Trophoblast cell (in vitro differentiated cells and primary cell): ENCODE results near the gene TTC6.

ENCODE experiments used
- DNase-seq, 2 donors: peaks; one replicate each; pipeline ENCODE4 v3.0.0-alpha.2; 2016
- H2AFZ ChIP-seq: 2 replicates; pipeline ENCODE4 v1.6.1; 2013; ENCODE audit warnings: low read length, moderate library complexity, mild to moderate bottlenecking; ENCODE audit not compliant: insufficient read depth, poor library complexity
- H2AK5ac ChIP-seq: 2 replicates; pipeline ENCODE4 v1.6.1; 2013; ENCODE audit warnings: mild to moderate bottlenecking, low read length
- H2BK120ac ChIP-seq: 2 replicates; pipeline ENCODE4 v1.6.1; 2013; ENCODE audit warnings: low read length, mild to moderate bottlenecking, moderate library complexity; ENCODE audit not compliant: insufficient read depth, poor library complexity
- H2BK12ac ChIP-seq: 2 replicates; pipeline ENCODE4 v1.6.1; 2013; ENCODE audit warnings: mild to moderate bottlenecking, low read length, moderate library complexity
- H2BK5ac ChIP-seq: 2 replicates; pipeline ENCODE4 v1.6.1; 2013; ENCODE audit warnings: low read length, low read depth, moderate library complexity, mild to moderate bottlenecking; ENCODE audit not compliant: poor library complexity
- H3K14ac ChIP-seq: 2 replicates; pipeline ENCODE4 v1.6.1; 2013; ENCODE audit warnings: mild to moderate bottlenecking, low read length
- H3K18ac ChIP-seq: 2 replicates; pipeline ENCODE4 v1.6.1; 2013; ENCODE audit warnings: mild to moderate bottlenecking, low read length
- H3K23ac ChIP-seq: 2 replicates; pipeline ENCODE4 v1.6.1; 2013; ENCODE audit warnings: low read length
- H3K27ac ChIP-seq: 2 replicates; pipeline ENCODE4 v1.5.1; 2013; ENCODE audit warnings: low read depth, mild to moderate bottlenecking, inconsistent platforms, low read length, moderate library complexity
- H3K27me3 ChIP-seq: 2 replicates; pipeline ENCODE4 v1.6.1; 2013; ENCODE audit warnings: inconsistent platforms, mild to moderate bottlenecking, low read length, moderate library complexity; ENCODE audit not compliant: insufficient read depth
- H3K36me3 ChIP-seq, 2 experiments: 1 replicate in 1 of 2; 2 replicates in 1 of 2; pipeline ENCODE4 v1.6.1; 2013; ENCODE audit warnings: low read length in 2 of 2, mild to moderate bottlenecking in 2 of 2, moderate library complexity in 1 of 2; ENCODE audit not compliant: insufficient read depth in 2 of 2, control insufficient read depth in 1 of 2
- H3K4ac ChIP-seq: 2 replicates; pipeline ENCODE4 v1.6.1; 2013; ENCODE audit warnings: low read depth, mild to moderate bottlenecking, low read length, moderate library complexity
- H3K4me1 ChIP-seq, 2 experiments: 1 replicate in 1 of 2; 2 replicates in 1 of 2; pipeline ENCODE4 v1.6.1; 2013; ENCODE audit warnings: low read length in 2 of 2, mild to moderate bottlenecking in 2 of 2, moderate library complexity in 1 of 2; ENCODE audit not compliant: insufficient read depth in 2 of 2, control insufficient read depth in 1 of 2
- H3K4me2 ChIP-seq: 2 replicates; pipeline ENCODE4 v1.6.1; 2013; ENCODE audit warnings: inconsistent platforms, mild to moderate bottlenecking, low read length, moderate library complexity
- H3K4me3 ChIP-seq: 2 replicates; pipeline ENCODE4 v1.5.1; 2013; ENCODE audit warnings: mild to moderate bottlenecking, low read depth, low read length, inconsistent platforms
- H3K79me1 ChIP-seq: one replicate; pipeline ENCODE4 v1.6.1; 2013; ENCODE audit warnings: low read length
- H3K79me2 ChIP-seq: 2 replicates; pipeline ENCODE4 v1.6.1; 2013; ENCODE audit warnings: low read length, mild to moderate bottlenecking; ENCODE audit not compliant: control insufficient read depth, insufficient read depth, poor library complexity
- H3K9ac ChIP-seq: 2 replicates; pipeline ENCODE4 v1.6.1; 2013; ENCODE audit warnings: mild to moderate bottlenecking, low read length
- H3K9me3 ChIP-seq: 2 replicates; pipeline ENCODE4 v1.6.1; 2013; ENCODE audit warnings: low read depth, mild to moderate bottlenecking, control low read depth, inconsistent platforms, low read length; ENCODE audit not compliant: insufficient read depth
- H4K12ac ChIP-seq: 2 replicates; pipeline ENCODE4 v1.6.1; 2013; ENCODE audit warnings: low read depth, mild to moderate bottlenecking, low read length, moderate library complexity
- H4K8ac ChIP-seq: 2 replicates; pipeline ENCODE4 v1.6.1; 2013; ENCODE audit warnings: low read depth, mild to moderate bottlenecking, low read length, moderate library complexity
- H4K91ac ChIP-seq: one replicate; pipeline ENCODE4 v1.6.1; 2013; ENCODE audit warnings: low read depth, mild to moderate bottlenecking, low read length, moderate library complexity
- WGBS: extraction: QIAGEN DNeasy Blood & Tissue Kit; methylation state at CpG from one replicate; pipeline ENCODE4 v1.1.7; 2013; ENCODE audit warnings: missing lambda C conversion rate; ENCODE audit not compliant: insufficient read length, insufficient coverage; ENCODE audit errors: extremely low coverage; 5-methylcytosine and 5-hydroxymethylcytosine counted together

Gene TTC6

GRCh38 chr14:37637341-37637740 is 41.9 kb downstream of the TTC6 start:
- DNase-seq = no peak
- no peaks in the 10 kb centered on the region for H3K4me1 ChIP-seq
- no peak overlapping the region for H3K23ac ChIP-seq
- H4K12ac ChIP-seq = no peak overlapping the region
- H4K8ac ChIP-seq = no peak overlapping the region
- H3K79me2 ChIP-seq = no peaks in the 10 kb centered on the region
- H3K4me2 ChIP-seq = no peak overlapping the region
- H3K9ac ChIP-seq = no peak overlapping the region
- no peaks in the 10 kb centered on the region for H3K36me3 ChIP-seq
- no peaks in the 10 kb centered on the region for H3K79me1 ChIP-seq
- H2BK120ac ChIP-seq = no peak overlapping the region
- no peak overlapping the region for H3K4me3 ChIP-seq
- H3K27ac ChIP-seq = no peak overlapping the region
- no peak overlapping the region for H2BK5ac ChIP-seq
- H3K9me3 ChIP-seq = no peaks in the 10 kb centered on the region
- H4K91ac ChIP-seq = no peak overlapping the region
- no peak overlapping the region for H2AFZ ChIP-seq
- no peak overlapping the region for H2AK5ac ChIP-seq
- no peaks in the 10 kb centered on the region for H3K27me3 ChIP-seq
- H3K18ac ChIP-seq = no peak overlapping the region
- no peak overlapping the region for H3K14ac ChIP-seq
- WGBS = no CpG with 5 or more reads among the region's 4 CpGs
- no peak overlapping the region for H3K4ac ChIP-seq
- H2BK12ac ChIP-seq = no peak overlapping the region

- Histone ChIP-seq H3K18ac (no peak overlapping the region), H3K27me3 (no peaks in the 10 kb centered on the region), H3K4ac (no peak overlapping the region), H3K23ac (no peak overlapping the region), H3K4me1 (no peaks in the 10 kb centered on the region), H4K12ac (no peak overlapping the region), H2AFZ (no peak overlapping the region), H3K14ac (no peak overlapping the region), H3K9me3 (no peaks in the 10 kb centered on the region), H2BK120ac (no peak overlapping the region), H3K79me1 (no peaks in the 10 kb centered on the region), H2BK5ac (no peak overlapping the region), H4K91ac (no peak overlapping the region), H2AK5ac (no peak overlapping the region), H2BK12ac (no peak overlapping the region), H4K8ac (no peak overlapping the region), H3K36me3 (no peaks in the 10 kb centered on the region), H3K4me2 (no peak overlapping the region), H3K27ac (no peak overlapping the region), H3K9ac (no peak overlapping the region), H3K4me3 (no peak overlapping the region), H3K79me2 (no peaks in the 10 kb centered on the region)
- WGBS = no CpG with 5 or more reads among the region's 2 CpGs
- no peak for DNase-seq
Measured at GRCh38 chr14:37638599-37638998, 43.2 kb downstream of the TTC6 start.

- Histone ChIP-seq H3K27ac (no peak overlapping the region), H2AFZ (no peak overlapping the region), H2BK12ac (no peak overlapping the region), H3K4ac (no peak overlapping the region), H3K4me3 (no peak overlapping the region), H3K18ac (no peak overlapping the region), H3K36me3 (no peaks in the 10 kb centered on the region), H2BK120ac (no peak overlapping the region), H4K12ac (no peak overlapping the region), H3K4me1 (no peaks in the 10 kb centered on the region), H3K14ac (no peak overlapping the region), H3K4me2 (no peak overlapping the region), H4K91ac (no peak overlapping the region), H3K9ac (no peak overlapping the region), H3K79me1 (no peaks in the 10 kb centered on the region), H2BK5ac (no peak overlapping the region), H3K23ac (no peak overlapping the region), H2AK5ac (no peak overlapping the region), H3K9me3 (no peaks in the 10 kb centered on the region), H3K79me2 (no peaks in the 10 kb centered on the region), H3K27me3 (no peaks in the 10 kb centered on the region), H4K8ac (no peak overlapping the region)
- DNase-seq = no peak
- WGBS = no CpG with 5 or more reads among the region's 1 CpG
Measured at GRCh38 chr14:37641117-37641516, 45.7 kb downstream of the TTC6 start.

GRCh38 chr14:37642125-37642524 is 46.7 kb downstream of the TTC6 start:
- Histone ChIP-seq H3K4me1 (no peaks in the 10 kb centered on the region), H2BK12ac (no peak overlapping the region), H3K18ac (no peak overlapping the region), H4K91ac (no peak overlapping the region), H3K27ac (no peak overlapping the region), H3K23ac (no peak overlapping the region), H2AFZ (no peak overlapping the region), H4K12ac (no peak overlapping the region), H3K4me3 (no peak overlapping the region), H4K8ac (no peak overlapping the region), H3K36me3 (no peaks in the 10 kb centered on the region), H3K9ac (no peak overlapping the region), H3K79me2 (no peaks in the 10 kb centered on the region), H3K9me3 (no peaks in the 10 kb centered on the region), H2BK120ac (no peak overlapping the region), H3K4ac (no peak overlapping the region), H3K14ac (no peak overlapping the region), H3K4me2 (no peak overlapping the region), H2BK5ac (no peak overlapping the region), H2AK5ac (no peak overlapping the region), H3K79me1 (no peaks in the 10 kb centered on the region), H3K27me3 (no peaks in the 10 kb centered on the region)
- DNase-seq = no peak
- no CpG with 5 or more reads among the region's 3 CpGs for WGBS
